HepG2 (cell line): ENCODE data around the gene ODAD2. TPM values are rescaled to one million over a fixed set of nuclear protein-coding genes. Genes with fewer than 3 reads are reported as not detected.

ENCODE experiments used
- FOSL1 ChIP-seq: sonication (generic); formaldehyde crosslinking; IDR thresholded peaks from 2 replicates; pipeline ENCODE4 v1.9.0; 2021; ENCODE audit warnings: missing genetic modification reagents, borderline replicate concordance
- NPAS2 ChIP-seq: sonication (generic); formaldehyde crosslinking; IDR thresholded peaks from 2 replicates; pipeline ENCODE4 v1.8.0; 2022; ENCODE audit warnings: mild to moderate bottlenecking, missing genetic modification reagents, borderline replicate concordance
- ZKSCAN8 ChIP-seq: IDR thresholded peaks from 2 replicates; pipeline ENCODE4 v1.6.1; 2016; ENCODE audit warnings: borderline replicate concordance, missing genetic modification reagents, missing compliant biosample characterization
- ZNF280B ChIP-seq: sonication (generic); formaldehyde crosslinking; IDR thresholded peaks from 2 replicates; pipeline ENCODE4 v1.5.0; 2020; ENCODE audit warnings: missing genetic modification reagents, mild to moderate bottlenecking, borderline replicate concordance
- polyA plus RNA-seq, 8 experiments: library from polyadenylated mRNA; depleted of rRNA in 3 of 8; stranded (reverse) in 7 of 8; unstranded in 1 of 8; fragments of >200 nt; fragmentation: Illumina TruSeq in 4 of 8; extraction: Trizol in 4 of 8; gene quantifications; 2 replicates each; pipeline versions ENCODE4 v1.2.1 to v1.2.3, GENCODE V29; 2011 to 2016; ENCODE audit warnings: low read depth in 4 of 8, missing spikeins in 1 of 8, mixed read lengths in 1 of 8; ENCODE audit not compliant: insufficient read depth in 1 of 8
- total RNA-seq, 5 experiments: library from RNA; depleted of rRNA; stranded (reverse); fragments of >200 nt; fragmentation: Illumina TruSeq; extraction: Trizol; gene quantifications; 2 replicates each; pipeline ENCODE4 v1.2.3, GENCODE V29; 2016; ENCODE audit warnings: low read depth in 1 of 5
- TF ChIP-seq, protein P1 (sequence below): sonication (generic); formaldehyde crosslinking; IDR thresholded peaks from 2 replicates; pipeline ENCODE4 v1.4.0; 2020; ENCODE audit warnings: mild to moderate bottlenecking, missing genetic modification reagents

Gene ODAD2
- total and polyA plus RNA-seq, 2 of the 13 experiments (the other 11 are each of a cell fraction or from before 2014, with no cell fraction given), result not detected

DNA sequence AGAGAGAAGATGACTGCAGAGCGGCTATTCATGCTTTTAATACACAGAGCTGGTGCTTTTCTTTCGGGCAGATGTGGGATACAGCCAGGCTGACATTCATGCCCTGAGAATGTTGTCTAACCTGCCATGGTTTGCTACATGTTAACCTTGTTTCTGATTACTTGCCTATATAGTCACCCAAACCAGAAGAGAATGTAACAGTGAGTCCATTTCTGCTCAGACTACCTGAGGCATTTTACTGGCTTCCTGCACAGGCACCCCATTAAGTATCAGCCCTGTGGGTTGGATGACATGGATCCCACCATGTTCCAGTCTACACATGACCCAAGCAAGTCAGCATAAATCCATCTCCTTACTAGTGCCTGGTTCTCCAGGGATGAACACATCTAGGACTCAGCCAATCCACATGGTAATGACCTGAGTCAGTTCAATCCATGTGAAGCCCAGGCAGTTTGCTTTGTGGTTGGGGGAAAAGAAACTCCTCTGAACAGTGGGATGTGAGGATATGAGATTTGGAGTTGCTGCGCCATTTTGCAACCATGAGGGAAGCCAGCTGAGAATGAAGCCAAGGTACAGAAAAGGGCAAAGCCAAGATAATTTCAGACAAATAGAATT, 197.6 kb downstream of the ODAD2 start (continued):
- TF ChIP-seq, protein P1, sequence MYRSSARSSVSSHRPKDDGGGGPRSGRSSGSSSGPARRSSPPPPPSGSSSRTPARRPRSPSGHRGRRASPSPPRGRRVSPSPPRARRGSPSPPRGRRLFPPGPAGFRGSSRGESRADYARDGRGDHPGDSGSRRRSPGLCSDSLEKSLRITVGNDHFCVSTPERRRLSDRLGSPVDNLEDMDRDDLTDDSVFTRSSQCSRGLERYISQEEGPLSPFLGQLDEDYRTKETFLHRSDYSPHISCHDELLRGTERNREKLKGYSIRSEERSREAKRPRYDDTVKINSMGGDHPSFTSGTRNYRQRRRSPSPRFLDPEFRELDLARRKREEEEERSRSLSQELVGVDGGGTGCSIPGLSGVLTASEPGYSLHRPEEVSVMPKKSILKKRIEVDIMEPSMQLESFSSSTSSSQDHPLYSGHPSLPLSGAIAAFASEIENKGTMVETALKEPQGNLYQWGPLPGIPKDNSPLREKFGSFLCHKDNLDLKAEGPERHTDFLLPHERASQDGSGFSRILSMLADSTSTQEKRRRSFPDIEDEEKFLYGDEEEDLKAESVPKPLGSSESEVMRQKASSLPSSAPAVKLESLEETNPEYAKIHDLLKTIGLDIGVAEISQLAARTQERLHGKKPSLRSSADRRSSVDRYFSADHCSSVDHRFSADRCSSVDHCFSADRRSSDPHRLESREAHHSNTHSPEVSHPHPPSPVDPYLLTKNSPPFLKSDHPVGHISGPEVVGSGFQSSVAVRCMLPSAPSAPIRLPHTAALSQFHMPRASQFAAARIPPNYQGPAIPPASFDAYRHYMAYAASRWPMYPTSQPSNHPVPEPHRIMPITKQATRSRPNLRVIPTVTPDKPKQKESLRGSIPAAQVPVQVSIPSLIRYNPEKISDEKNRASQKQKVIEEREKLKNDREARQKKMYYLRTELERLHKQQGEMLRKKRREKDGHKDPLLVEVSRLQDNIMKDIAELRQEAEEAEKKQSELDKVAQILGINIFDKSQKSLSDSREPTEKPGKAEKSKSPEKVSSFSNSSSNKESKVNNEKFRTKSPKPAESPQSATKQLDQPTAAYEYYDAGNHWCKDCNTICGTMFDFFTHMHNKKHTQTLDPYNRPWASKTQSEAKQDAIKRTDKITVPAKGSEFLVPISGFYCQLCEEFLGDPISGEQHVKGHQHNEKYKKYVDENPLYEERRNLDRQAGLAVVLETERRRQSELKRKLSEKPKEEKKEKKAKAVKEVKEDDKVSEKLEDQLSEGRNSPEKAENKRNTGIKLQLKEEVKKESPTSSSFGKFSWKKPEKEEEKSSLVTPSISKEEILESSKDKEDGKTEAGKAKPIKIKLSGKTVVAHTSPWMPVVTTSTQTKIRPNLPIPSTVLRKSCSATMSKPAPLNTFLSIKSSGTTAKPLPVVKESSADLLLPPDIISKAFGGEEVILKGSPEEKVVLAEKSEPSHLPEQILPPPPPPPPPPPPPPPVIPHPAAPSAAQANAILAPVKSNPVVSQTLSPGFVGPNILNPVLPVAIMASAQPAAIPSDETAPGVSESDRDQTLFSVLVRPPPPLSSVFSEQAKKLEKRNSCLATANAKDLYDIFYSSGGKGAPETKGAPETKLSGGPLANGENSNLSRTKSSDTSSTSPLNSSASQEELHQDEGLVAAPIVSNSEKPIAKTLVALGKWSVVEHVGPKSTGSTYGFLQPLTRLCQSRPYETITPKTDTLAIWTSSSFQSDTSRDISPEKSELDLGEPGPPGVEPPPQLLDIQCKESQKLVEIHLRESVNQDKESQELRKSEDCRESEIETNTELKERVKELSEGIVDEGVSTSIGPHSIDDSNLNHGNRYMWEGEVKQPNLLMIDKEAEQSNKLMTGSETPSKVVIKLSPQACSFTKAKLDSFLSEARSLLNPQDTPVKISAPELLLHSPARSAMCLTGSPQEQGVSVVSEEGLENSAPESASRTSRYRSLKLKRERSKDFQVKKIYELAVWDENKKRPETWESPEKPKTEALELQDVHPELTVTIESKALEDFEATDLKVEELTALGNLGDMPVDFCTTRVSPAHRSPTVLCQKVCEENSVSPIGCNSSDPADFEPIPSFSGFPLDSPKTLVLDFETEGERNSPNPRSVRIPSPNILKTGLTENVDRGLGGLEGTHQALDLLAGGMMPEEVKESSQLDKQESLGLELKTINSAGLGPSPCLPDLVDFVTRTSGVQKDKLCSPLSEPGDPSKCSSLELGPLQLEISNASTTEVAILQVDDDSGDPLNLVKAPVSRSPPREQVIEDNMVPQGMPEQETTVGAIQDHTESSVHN (CRISPR knock-in tag), result no peak
- TF ChIP-seq NPAS2 (CRISPR knock-in tag) (no peak), FOSL1 (CRISPR knock-in tag) (no peak), ZNF280B (CRISPR knock-in tag) (no peak), ZKSCAN8 (CRISPR knock-in tag) (no peak)
